HS-27A (cell line): Measurements from ENCODE around the gene SUCLG2.

Experiments used
- DNase-seq: peaks from one replicate; pipeline ENCODE4 v3.0.0-alpha.2; 2012; ENCODE audit warnings: low read depth, missing footprints

SUCLG2 gene

GRCh38 chr3:67509471-67510075 is 144.8 kb downstream of the SUCLG2 start:
- no peak for DNase-seq

GRCh38 chr3:67507584-67507983 is 146.8 kb downstream of the SUCLG2 start:
- no peak for DNase-seq

GRCh38 chr3:67500709-67501108 is 153.7 kb downstream of the SUCLG2 start:
- no peak for DNase-seq

- no peak for DNase-seq
These were observed 156.7 kb downstream of the SUCLG2 start for GRCh38 chr3:67497746-67498145.

GRCh38 chr3:67495751-67496150 is 158.7 kb downstream of the SUCLG2 start:
- no peak for DNase-seq

- DNase-seq, result no peak
These were observed 160.6 kb downstream of the SUCLG2 start for GRCh38 chr3:67493808-67494207.

GRCh38 chr3:67490658-67491057 is 163.8 kb downstream of the SUCLG2 start:
- DNase-seq, result no peak

- no peak for DNase-seq
These were observed 164.6 kb downstream of the SUCLG2 start for GRCh38 chr3:67489816-67490215.

- DNase-seq, result no peak
These were observed 166.8 kb downstream of the SUCLG2 start for GRCh38 chr3:67487564-67488114.

GRCh38 chr3:67486883-67487282 is 167.5 kb downstream of the SUCLG2 start:
- no peak for DNase-seq

- DNase-seq, result no peak
These were observed 170.3 kb downstream of the SUCLG2 start for GRCh38 chr3:67484085-67484484.

- no peak for DNase-seq
These were observed 173.3 kb downstream of the SUCLG2 start for GRCh38 chr3:67481126-67481525.

GRCh38 chr3:67478423-67478822 is 176.0 kb downstream of the SUCLG2 start:
- no peak for DNase-seq

GRCh38 chr3:67474311-67474710 is 180.1 kb downstream of the SUCLG2 start:
- DNase-seq, result no peak

- no peak for DNase-seq
These were observed 181.7 kb downstream of the SUCLG2 start for GRCh38 chr3:67472674-67473201.

- no peak for DNase-seq
These were observed 184.2 kb downstream of the SUCLG2 start for GRCh38 chr3:67470207-67470606.

GRCh38 chr3:67468511-67468910 is 185.9 kb downstream of the SUCLG2 start:
- DNase-seq, result no peak

GRCh38 chr3:67463656-67464055 is 190.8 kb downstream of the SUCLG2 start:
- DNase-seq, result no peak

- DNase-seq, result no peak
These were observed 192.2 kb downstream of the SUCLG2 start for GRCh38 chr3:67462187-67462586.

- DNase-seq, result peak; percentile 46
These were observed 192.7 kb downstream of the SUCLG2 start for GRCh38 chr3:67461667-67462142.

- DNase-seq, result no peak
These were observed 193.4 kb downstream of the SUCLG2 start for GRCh38 chr3:67460841-67461510.

- no peak for DNase-seq
These were observed 194.6 kb downstream of the SUCLG2 start for GRCh38 chr3:67459796-67460195.

GRCh38 chr3:67458896-67459530 is 195.4 kb downstream of the SUCLG2 start:
- no peak for DNase-seq
